Cardiac fibroblast (primary cell): ENCODE data around the gene GDPGP1.
"Not testable (repeated sequence)": the region's sequence is repeated elsewhere in the genome, so short reads cannot be mapped to it uniquely, and the experiment has no call there.

Source experiments
- DNase-seq, 2 donors: peaks; one replicate each; pipeline versions ENCODE4 v3.0.0 to v3.0.0-alpha.2; 2010; ENCODE audit warnings: low read depth in 2 of 2
- H3K4me3 ChIP-seq, 2 donors: replicated peaks in 1 of 2; 1 replicate in 1 of 2; 2 replicates in 1 of 2; pipeline ENCODE4 v1.5.1; 2011; ENCODE audit warnings: low read depth in 2 of 2, low read length in 2 of 2, mild to moderate bottlenecking in 2 of 2, moderate library complexity in 1 of 2
- TF ChIP-seq, protein P1 (sequence below): IDR thresholded peaks from one replicate; pipeline ENCODE4 v1.5.1; 2011; ENCODE audit warnings: low read depth, mild to moderate bottlenecking, low read length, inconsistent platforms

The GDPGP1 gene

DNA sequence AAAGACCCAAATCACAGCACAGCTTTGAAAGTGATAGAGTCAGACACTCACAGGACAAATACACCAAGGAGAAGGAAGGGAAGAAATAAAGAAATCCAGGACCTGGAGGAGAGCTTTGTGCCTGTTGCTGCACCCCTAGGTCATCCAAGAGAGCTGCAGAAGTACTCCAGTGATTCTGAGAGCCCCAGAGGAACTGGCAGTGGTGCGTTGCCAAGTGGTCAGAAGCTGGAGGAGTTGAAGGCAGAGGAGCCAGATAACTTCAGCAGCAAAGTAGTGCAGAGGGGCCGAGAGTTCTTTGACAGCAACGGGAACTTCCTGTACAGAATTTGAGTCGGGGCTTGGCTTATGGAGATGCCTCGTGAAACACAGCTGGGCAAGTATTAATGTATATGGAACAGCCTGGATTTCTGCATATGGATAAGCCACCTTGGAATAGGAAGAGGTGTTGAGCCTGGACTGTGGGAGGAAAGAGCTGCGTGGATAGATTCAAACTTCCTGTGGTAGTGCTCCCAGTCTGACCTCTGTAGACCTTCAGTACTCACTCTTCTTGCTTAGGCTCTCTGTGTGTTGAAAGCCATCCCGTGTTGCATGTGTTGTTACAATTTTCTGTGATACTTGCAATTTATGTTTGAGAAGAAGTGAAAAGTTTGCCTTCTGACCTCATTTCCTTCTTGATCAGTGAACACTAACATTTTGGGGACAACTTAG, 37.6 kb downstream of the GDPGP1 start:
- TF ChIP-seq, protein P1, sequence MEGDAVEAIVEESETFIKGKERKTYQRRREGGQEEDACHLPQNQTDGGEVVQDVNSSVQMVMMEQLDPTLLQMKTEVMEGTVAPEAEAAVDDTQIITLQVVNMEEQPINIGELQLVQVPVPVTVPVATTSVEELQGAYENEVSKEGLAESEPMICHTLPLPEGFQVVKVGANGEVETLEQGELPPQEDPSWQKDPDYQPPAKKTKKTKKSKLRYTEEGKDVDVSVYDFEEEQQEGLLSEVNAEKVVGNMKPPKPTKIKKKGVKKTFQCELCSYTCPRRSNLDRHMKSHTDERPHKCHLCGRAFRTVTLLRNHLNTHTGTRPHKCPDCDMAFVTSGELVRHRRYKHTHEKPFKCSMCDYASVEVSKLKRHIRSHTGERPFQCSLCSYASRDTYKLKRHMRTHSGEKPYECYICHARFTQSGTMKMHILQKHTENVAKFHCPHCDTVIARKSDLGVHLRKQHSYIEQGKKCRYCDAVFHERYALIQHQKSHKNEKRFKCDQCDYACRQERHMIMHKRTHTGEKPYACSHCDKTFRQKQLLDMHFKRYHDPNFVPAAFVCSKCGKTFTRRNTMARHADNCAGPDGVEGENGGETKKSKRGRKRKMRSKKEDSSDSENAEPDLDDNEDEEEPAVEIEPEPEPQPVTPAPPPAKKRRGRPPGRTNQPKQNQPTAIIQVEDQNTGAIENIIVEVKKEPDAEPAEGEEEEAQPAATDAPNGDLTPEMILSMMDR: no peak
- no peak overlapping the region for H3K4me3 ChIP-seq
- peak in 1 of 2 donors; percentile 31 for DNase-seq

DNA sequence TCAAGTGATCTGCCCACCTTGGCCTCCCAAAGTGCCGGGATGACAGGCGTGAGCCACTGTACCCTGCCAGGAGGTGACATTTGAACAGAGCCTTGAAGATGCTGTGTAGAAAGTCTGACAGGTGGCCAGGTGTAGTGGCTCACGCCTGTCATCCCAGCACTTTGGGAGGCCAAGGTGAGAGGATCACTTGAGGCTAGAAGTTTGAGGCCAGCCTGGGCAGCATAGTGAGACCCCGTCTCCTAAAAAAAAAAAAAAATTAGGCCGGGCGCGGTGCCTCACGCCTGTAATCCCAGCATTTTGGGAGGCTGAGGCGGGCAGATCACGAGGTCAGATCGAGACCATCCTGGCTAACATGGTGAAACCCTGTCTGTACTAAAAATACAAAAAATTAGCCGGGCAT, 44.5 kb downstream of the GDPGP1 start:
- not testable (repeated sequence) for H3K4me3 ChIP-seq, DNase-seq

DNA sequence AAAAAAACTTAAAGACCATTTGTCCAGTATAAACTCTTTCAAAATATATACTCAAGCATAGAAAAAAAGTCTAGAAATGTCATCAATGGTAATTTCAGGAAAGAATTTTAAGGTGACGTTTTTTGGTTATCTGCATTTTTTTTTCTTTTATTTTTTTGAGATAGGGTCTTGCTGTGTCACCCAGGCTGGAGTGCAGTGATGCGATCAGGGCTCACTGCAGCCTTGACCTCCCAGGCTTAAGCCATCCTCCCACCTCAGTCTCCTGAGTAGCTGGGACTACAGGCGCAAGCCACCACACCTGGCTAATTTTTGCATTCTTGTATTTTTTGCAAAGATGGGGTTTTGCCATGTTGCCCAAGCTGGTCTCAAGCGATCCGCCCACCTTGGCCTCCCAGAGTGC, 46.7 kb downstream of the GDPGP1 start:
- DNase-seq, H3K4me3 ChIP-seq: not testable (repeated sequence)

DNA sequence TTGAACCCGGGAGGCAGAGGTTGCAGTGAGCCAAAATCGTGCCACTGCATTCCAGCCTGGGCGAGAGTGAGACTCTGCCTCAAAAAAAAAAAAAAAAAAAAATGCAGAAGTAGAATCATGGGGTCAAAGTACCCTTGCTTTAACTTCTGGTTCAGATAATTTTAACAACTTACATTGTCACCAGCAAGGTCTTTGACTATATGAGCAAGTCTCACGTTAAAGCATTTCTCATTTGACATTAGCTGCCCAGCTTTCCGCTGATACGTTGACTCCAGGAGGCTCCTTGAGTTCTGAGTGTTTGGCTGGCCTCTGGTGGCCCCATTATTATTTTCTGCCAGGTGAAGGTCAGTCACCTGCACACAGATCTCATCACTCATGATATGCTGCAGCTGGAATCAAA, 47.6 kb downstream of the GDPGP1 start:
- not testable (repeated sequence) for DNase-seq, H3K4me3 ChIP-seq

DNA sequence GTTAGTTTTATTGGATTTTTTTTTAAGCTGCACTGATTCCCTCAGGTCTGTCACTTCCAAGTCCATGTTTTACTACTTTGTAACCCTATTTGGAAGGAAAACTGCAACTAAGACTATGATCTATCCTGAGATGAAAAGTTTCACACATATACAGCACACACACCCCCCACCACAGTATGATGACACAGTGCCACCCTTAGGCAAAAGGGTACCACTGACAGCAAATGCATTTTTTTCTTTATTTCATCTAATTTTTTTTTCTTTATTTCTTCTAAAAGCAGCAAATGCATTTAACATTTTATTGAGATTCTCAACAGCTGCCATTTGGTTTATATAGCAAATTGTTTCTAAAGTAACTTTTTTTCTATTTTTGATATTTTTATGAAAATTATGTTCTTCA, 52.7 kb downstream of the GDPGP1 start:
- no peak overlapping the region for H3K4me3 ChIP-seq
- peak; percentile 38 to 66 for DNase-seq
- TF ChIP-seq, protein P1: no peak

DNA sequence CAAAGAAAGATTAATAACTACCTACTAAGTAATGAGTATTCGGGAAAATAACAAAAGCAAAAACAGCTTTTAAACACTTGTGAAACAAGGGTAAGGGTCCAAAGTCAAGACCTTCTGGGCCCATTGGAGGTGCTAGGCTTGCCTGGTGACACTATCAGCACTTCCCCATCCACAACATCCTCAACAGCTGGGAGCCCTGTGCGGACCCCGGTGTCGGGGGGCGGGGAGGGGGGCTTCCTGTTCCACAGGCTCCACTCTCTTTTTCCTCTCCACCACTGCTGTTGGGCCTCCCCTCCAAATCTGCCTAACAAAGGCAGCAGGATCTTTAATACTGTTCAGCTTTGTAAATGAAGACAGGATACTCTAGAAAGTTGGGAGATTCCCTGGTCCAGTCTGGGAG, 53.1 kb downstream of the GDPGP1 start:
- TF ChIP-seq, protein P1: no peak
- DNase-seq: no peak
- H3K4me3 ChIP-seq: no peak overlapping the region

DNA sequence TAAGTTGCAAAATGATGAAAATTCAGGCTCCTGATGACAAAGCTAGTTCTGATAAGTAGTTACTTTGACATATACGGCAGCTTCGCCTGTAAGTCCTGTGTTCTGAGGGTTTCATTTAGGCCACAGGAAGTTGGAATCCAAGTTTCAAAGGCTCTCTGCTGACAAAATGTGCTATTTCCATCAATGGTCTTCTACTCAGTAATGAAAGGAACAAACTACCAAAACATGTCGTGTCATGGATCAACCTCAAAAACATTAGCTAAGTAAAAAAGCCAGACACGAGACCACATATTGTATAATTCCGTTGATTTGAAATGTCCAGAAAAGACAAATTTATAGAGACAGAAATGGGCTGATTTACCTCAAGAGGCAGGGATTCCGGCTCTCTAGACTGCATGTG, 53.9 kb downstream of the GDPGP1 start:
- TF ChIP-seq, protein P1: no peak
- no peak overlapping the region for H3K4me3 ChIP-seq
- DNase-seq: no peak

DNA sequence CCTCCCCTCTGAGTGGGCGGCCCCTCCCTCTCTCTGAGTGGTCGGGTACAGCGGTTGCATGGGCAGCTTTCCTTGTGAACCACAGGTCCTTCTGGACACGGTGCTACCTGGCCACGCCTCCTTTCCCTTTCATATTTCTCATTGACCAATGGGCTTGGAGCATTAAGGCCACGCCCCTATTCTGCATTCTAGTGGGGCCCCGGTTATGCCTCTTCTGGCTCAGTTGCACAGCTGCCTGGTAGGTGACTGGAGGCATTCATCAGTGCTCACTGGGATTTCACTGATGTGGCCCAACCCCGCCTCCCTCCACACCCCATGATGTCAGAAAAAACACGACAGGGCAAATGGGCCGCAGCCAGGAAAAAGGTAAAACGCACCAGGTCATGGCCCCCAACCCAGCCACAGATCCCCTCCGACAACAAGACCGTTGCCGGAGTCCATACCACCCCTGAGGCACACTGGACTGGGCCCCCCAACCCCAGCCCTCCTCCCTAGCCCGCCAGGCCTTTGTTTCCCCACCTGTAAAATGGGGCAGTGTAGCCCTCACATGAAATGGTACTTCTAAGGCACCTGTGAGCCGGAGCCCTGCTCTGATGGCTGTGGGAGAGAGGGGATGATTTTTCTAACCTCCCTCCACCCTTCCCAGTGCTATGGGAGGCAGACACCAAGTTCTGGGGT, 57.8 kb downstream of the GDPGP1 start:
- peak in 1 of 2 donors; percentile 33 for DNase-seq
- TF ChIP-seq, protein P1: no peak
- H3K4me3 ChIP-seq: no peak overlapping the region
